Jurkat, Clone E6-1 (cell line): ENCODE data around the gene VEGFB.

ENCODE experiments used
- DNase-seq: peaks from one replicate; pipeline ENCODE4 v3.0.0-alpha.2; 2011; ENCODE audit warnings: low read depth, low spot score
- H3K4me3 ChIP-seq: 2 replicates; pipeline ENCODE4 v1.5.1; 2011; ENCODE audit warnings: mild to moderate bottlenecking, low read length, control low read depth, moderate library complexity

The VEGFB gene

DNA sequence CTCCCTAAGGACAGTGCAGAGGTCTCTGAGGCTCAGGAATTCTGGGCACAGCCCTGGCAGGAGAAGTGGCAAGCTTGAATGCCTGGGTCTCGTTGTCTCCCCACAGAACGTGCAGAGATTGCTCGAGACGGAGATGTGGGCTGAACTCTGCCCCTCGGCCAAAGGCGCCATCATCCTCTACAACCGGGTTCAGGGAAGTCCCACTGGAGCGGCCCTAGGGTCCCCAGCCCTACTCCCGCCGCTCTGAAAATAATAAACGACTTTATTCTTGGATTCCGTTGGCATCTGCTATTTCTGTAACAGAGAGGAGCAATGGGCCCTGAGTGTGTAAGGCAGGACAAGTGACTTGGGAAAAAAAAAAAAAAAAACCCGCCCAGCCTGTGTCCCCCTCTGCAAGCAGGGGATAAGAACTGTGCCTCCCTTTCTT, 4.6 kb upstream of the VEGFB start:
- DNase-seq = no peak
- peak overlapping the region; percentile 60 for H3K4me3 ChIP-seq

DNA sequence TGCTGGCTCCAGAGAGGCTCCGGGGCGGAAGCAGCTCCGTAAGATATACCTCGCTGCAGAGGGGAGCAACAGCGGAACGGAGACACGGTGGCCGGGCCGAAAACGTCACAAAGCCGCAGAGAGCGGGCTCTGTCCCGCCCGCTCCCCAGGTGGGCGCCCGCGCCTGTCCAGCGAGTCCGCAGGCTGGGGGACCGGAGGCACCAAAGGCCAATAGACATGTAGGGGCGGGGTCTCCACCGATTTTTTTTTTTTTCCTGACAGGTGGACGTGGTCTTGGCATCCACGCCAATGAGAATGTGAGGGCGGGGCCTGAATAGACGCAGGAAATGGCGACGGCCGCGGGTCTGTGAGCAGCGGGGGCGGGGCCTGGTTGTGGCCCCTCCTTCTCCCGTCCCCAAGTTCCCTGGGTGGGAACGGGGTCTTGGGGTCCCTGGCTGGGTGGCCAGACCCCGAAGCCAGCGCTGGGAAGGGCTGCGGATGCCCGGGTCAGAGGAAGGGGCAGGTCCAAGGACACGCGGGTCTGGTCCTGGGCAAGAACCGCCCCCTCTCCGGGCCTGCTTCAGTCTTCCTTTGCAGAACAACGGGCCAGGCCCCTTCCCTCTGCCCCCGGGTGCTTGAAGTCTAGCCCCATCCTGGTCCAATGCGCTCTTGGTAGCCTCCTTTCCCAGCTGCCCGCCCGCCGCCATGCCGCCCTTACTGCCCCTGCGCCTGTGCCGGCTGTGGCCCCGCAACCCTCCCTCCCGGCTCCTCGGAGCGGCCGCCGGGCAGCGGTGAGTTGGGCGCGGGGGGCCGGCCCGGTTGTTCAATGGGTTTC, 4.0 kb upstream of the VEGFB start, which contains the start of gene DNAJC4:
DNAJC4 (plus strand) TSS at position 378 of the 814 bp plus-strand sequence; CDS start at position 685, 307 bp downstream.
- peak; percentile 78 for DNase-seq
- peak within 1 kb of the TSS; percentile 60 for H3K4me3 ChIP-seq

DNA sequence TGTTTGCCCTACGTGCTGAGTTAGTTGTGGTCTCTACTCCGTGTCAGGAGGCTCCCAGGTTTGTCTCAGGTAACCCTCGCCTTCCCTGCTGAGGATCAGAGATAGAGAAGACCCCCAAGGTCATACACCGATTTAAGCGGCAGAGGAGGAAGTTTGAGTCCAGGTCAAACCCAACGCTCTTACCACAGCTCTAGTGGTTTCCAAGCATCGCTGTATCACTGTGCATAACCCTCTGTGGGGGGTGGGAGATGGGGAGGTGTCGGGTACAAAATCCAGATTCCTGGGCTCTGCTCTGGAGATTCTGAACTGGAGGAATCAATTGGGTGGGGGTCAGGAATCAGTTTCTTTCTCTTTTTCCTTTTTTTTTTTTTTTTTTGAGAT, 3.4 kb upstream of the VEGFB start:
- no peak for DNase-seq
- peak overlapping the region; percentile 60 for H3K4me3 ChIP-seq

DNA sequence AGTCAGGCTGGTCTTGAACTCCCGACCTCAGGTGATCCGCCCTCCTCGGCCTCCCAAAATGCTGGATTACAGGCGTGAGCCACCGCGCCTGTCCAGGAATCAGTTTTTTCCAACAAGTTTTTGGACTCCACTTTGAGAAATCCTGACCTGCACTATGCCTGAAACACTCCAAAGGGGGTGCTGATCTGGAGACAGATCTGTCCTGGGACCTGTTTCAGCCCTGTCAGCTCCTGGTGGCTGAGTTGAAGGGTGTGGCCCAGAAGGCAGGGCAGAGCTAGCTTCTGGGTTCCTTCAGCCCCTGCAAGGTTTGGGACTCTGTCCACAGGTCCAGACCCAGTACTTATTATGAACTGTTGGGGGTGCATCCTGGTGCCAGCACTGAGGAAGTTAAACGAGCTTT, 2.8 kb upstream of the VEGFB start:
- no peak for DNase-seq
- no peak overlapping the region for H3K4me3 ChIP-seq

GRCh38 chr11:64232182-64232966, 2.0 kb upstream of the VEGFB start:
- DNase-seq = no peak
- H3K4me3 ChIP-seq = no peak overlapping the region

GRCh38 chr11:64232967-64233315, 1.4 kb upstream of the VEGFB start:
- H3K4me3 ChIP-seq = no peak overlapping the region
- DNase-seq = no peak

GRCh38 chr11:64234647-64235379, 429 bp downstream of the VEGFB start:
- no peak for DNase-seq
- H3K4me3 ChIP-seq = peak overlapping the region; percentile 60

DNA sequence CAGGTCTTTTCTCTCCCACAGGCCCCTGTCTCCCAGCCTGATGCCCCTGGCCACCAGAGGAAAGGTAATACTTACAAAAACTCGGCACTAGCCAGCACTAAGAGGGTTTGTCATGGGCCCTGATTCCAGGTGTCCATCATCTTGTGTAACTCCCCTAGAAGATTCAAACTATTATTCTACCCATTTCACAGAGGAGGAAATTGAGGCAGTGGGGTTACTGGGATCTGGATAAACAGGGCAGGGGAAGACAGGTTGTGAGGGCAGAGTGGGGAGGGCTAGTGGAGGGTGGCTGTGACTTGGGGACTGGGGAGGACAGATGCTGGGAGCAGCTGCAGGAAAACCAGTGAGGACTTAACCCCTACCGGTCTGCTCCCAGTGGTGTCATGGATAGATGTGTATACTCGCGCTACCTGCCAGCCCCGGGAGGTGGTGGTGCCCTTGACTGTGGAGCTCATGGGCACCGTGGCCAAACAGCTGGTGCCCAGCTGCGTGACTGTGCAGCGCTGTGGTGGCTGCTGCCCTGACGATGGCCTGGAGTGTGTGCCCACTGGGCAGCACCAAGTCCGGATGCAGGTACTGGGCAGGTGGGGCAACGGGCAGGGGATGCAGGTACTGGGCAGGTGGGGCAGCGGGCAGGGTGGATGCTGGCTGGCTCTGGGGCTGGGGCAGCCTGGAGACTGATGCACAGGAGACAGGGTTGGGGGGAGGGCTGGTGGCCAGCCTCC, 1.2 kb downstream of the VEGFB start:
- H3K4me3 ChIP-seq = peak overlapping the region; percentile 60
- DNase-seq = no peak

DNA sequence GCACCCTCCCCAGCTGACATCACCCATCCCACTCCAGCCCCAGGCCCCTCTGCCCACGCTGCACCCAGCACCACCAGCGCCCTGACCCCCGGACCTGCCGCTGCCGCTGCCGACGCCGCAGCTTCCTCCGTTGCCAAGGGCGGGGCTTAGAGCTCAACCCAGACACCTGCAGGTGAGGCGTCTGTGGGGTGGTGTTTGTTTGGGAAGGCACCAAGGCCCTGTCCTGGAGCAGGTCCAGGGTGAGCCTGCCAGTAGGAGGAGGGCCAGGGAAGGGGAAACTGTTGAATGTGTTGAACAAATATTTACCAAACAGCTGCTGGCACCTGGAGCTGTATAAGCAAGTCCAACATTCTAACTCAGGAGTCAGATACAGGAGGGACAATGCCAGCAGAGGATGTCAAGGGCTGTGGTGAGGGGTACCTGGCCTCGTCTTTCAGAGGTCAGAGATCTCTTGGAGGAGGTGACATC, 3.1 kb downstream of the VEGFB start:
- H3K4me3 ChIP-seq = no peak overlapping the region

GRCh38 chr11:64238076-64238475, 3.7 kb downstream of the VEGFB start:
- no peak for DNase-seq
- no peak overlapping the region for H3K4me3 ChIP-seq

More for the DNA sequence above, 3.1 kb downstream of the VEGFB start:
- no peak for DNase-seq

GRCh38 chr11:64238999-64239398, 4.6 kb downstream of the VEGFB start:
- H3K4me3 ChIP-seq = no peak overlapping the region
- DNase-seq = no peak

DNA sequence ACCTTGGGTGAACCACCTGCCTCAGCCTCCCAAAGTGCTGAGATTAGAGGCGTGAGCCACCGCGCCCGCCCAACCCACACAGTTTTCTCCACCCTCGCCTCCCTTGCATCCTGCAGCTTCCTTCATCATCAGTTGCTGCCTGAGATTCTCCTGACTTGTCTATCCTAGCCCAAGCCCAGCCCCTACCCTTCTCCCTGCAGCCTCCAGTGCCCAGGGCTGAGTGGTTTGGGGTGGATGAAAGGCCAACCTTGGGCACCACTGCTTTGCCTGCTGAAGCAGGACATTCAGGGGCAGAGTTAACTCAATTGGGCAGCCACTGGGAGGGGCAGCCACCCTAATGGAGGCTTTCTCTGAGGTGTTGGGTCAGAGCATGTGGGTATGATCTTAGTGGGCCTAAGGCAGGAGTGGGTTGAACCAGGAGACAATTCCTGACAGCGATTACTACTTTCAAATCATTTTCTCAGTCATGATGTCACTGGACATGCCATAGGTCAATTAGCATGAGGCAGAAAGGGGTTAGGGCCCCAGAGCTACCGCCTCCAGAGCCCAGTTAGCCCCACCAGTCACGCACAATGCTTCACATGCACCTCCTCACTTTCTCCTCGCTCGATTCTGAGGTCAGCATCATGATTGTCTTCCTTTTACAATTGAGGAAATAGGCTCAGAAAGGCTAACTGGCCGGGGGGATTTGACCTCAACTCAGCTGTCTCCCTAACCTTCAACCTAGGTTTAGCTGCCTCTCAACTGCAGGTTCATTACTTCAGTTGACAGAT, 5.5 kb downstream of the VEGFB start:
- DNase-seq = no peak
- H3K4me3 ChIP-seq = peak overlapping the region; percentile 66

DNA sequence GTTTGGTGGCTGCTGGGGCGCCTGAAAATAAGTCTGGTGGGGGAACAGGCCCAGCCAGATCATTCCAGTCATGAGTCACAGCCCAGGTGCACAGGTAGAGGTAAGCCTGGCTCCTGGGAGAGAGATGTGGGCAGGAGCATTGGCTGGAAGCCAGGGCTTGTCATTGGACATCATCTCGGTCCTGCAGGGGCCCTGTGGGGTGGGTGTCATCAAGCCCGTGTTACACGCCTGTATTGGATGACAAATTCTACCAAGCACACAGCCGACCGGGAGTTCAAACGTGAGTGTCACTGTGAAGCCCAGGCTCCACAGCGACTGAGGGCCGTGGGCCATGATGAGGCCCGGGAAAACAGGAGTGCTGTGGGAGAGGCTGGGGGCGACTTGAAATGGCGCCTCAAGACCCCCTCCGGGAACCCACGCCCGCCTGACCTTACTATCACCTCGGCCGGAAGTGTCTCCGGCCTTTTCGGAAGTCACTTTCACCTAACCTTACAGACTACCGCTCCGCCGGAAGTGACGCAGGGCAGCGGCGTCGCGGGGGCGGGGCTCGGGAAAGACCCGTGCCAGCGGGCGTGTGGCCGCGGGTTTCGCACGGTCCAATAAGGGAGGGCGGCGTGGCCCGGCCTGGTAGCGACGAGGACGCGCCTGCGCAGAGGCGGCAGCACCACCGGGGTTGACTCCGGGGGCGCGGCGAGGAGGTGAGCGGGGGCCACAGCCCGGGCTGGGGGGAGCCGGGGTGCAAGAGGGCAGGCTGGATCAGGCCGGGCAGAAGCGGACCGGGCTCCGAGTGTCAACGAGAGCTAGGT, 6.3 kb downstream of the VEGFB start, which contains the start of gene FKBP2:
FKBP2 (plus strand) TSS at position 661 of the 806 bp plus-strand sequence. CDS start 1,293 bp downstream, outside the sequence.
- peak within 1 kb of the TSS; percentile 66 for H3K4me3 ChIP-seq
- peak; percentile 92 for DNase-seq

- peak; percentile 97 for DNase-seq
Observed at GRCh38 chr11:64241241-64241490, 6.8 kb downstream of the VEGFB start.

DNA sequence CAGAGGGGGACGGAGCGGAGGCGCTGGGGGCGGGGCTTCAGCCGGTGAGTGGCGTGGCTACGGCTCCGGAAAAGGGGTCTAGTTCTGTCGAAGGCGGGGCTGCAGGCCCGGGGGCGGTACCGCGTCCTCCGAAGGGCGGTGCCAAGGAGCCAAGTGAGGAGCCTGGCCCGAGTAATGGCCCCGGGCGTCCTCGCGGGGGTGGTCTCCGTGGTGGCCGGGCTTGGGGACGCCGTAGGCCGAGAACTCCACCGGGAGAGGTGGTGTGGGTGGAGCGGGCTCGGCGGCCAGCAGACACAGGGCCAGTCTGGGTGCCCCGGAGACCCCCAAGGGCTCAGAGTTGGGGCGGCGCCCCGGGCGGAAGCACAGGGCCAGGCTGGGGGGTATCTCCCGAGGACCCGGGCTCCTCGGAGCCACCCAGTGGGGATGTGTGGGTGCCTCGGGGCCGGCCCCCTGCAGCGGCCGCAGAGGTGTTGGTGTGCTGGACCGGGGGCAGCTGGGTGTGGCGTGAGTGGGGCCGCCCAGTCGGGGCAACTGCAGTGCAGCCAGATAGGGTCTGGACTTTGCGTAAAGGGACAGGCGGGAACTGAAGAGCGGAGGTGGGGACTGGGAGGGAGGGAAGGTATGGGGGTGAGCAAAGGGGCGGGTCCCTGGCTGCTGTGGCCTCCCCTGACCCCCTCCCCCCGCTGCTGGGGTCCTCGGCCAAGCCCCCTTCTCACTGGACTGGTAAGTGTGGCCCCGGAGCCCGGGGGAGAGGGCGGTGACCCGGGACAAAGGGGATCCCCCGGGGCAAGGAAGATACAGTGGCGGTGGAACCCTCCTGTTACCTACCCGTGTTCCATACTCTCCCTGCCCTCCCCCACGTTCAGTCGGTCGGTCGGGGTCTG, 7.3 kb downstream of the VEGFB start:
- H3K4me3 ChIP-seq = peak overlapping the region; percentile 66
- no peak for DNase-seq

More at GRCh38 chr11:64241241-64241490, 6.8 kb downstream of the VEGFB start:
- H3K4me3 ChIP-seq = peak overlapping the region; percentile 66

DNA sequence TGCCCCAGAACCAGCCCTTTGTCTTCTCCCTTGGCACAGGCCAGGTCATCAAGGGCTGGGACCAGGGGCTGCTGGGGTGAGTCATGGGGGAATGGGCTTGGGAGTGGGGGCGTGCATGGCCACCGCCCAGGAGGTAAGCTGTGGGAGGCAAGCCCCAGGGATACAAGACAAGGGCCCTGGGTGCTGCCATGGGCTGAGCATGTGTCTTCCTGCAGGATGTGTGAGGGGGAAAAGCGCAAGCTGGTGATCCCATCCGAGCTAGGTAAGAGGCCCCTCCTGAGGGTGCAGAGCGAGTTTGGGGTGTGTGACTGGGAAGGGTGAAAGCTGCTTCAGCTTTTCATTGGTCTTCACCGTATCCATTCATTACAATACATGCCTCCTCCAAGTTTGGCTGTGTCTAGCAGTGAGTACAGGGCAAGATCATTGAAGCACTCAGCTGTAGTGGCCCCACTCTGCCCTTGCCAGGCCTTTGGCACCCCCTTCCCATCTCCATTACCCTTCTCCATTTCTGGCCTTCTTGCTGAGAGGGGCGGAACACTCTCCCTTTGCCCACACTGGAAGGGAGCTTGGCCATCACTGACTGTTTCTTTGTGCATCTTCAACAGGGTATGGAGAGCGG, 9.0 kb downstream of the VEGFB start:
- DNase-seq = no peak
- H3K4me3 ChIP-seq = no peak overlapping the region
